Measurements from ENCODE around the gene TRIM32.

TRIM32 gene

GRCh38 chr9:116646661-116647514 lies 40.2 kb upstream of the TRIM32 start:
- no peak overlapping the region for H3K4me3 ChIP-seq (ENCODE audit: low read depth, low read length)
- peak; percentile 54 for DNase-seq (ENCODE audit: low read depth, low spot score)
- peak; percentile 66 for TF ChIP-seq CTCF (IDR thresholded peaks at IDR 0.05; ENCODE audit: low read depth, low read length)
- in situ Hi-C loops (cut with HindIII; ENCODE audit: low sequenced_read_pairs), result no loop called here

- DNase-seq (ENCODE audit: low read depth, low spot score), result no peak
- in situ Hi-C loops (cut with HindIII; ENCODE audit: low sequenced_read_pairs), result no loop called here
- no peak overlapping the region for H3K4me3 ChIP-seq (ENCODE audit: low read depth, low read length)
- TF ChIP-seq CTCF (IDR thresholded peaks at IDR 0.05; ENCODE audit: low read depth, low read length), result no peak
Observed at GRCh38 chr9:116647515-116647809, 39.6 kb upstream of the TRIM32 start.

- in situ Hi-C loops (cut with HindIII; ENCODE audit: low sequenced_read_pairs), result no loop called here
- no peak for DNase-seq (ENCODE audit: low read depth, low spot score)
- H3K4me3 ChIP-seq (ENCODE audit: low read depth, low read length), result no peak overlapping the region
- no peak for TF ChIP-seq CTCF (IDR thresholded peaks at IDR 0.05; ENCODE audit: low read depth, low read length)
Observed at GRCh38 chr9:116653348-116654058, 33.6 kb upstream of the TRIM32 start.

- TF ChIP-seq CTCF (IDR thresholded peaks at IDR 0.05; ENCODE audit: low read depth, low read length), result no peak
- in situ Hi-C loops (cut with HindIII; ENCODE audit: low sequenced_read_pairs), result no loop called here
- no peak for DNase-seq (ENCODE audit: low read depth, low spot score)
- no peak overlapping the region for H3K4me3 ChIP-seq (ENCODE audit: low read depth, low read length)
Observed at GRCh38 chr9:116654059-116654355, 33.1 kb upstream of the TRIM32 start.

GRCh38 chr9:116656501-116656971 lies 30.6 kb upstream of the TRIM32 start:
- no peak for TF ChIP-seq CTCF (IDR thresholded peaks at IDR 0.05; ENCODE audit: low read depth, low read length)
- DNase-seq (ENCODE audit: low read depth, low spot score), result no peak
- H3K4me3 ChIP-seq (ENCODE audit: low read depth, low read length), result no peak overlapping the region
- in situ Hi-C loops (cut with HindIII; ENCODE audit: low sequenced_read_pairs), result no loop called here

GRCh38 chr9:116656977-116657376 lies 30.1 kb upstream of the TRIM32 start:
- no peak for DNase-seq (ENCODE audit: low read depth, low spot score)
- no peak for TF ChIP-seq CTCF (IDR thresholded peaks at IDR 0.05; ENCODE audit: low read depth, low read length)
- in situ Hi-C loops (cut with HindIII; ENCODE audit: low sequenced_read_pairs), result no loop called here
- no peak overlapping the region for H3K4me3 ChIP-seq (ENCODE audit: low read depth, low read length)
